HG03097 (cell line): Measurements from ENCODE around the gene U2AF1L4.
A peak's percentile ranks its signal among the peaks of the same experiment; 100 is the strongest.

Experiments used
- ATAC-seq: cut with Tn5 transposase; IDR thresholded peaks from one replicate; pipeline ENCODE4 v1.9.1; 2021; ENCODE audit not compliant: unreplicated experiment, low FRiP score

U2AF1L4 gene, protein sequence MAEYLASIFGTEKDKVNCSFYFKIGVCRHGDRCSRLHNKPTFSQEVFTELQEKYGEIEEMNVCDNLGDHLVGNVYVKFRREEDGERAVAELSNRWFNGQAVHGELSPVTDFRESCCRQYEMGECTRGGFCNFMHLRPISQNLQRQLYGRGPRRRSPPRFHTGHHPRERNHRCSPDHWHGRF

DNA sequence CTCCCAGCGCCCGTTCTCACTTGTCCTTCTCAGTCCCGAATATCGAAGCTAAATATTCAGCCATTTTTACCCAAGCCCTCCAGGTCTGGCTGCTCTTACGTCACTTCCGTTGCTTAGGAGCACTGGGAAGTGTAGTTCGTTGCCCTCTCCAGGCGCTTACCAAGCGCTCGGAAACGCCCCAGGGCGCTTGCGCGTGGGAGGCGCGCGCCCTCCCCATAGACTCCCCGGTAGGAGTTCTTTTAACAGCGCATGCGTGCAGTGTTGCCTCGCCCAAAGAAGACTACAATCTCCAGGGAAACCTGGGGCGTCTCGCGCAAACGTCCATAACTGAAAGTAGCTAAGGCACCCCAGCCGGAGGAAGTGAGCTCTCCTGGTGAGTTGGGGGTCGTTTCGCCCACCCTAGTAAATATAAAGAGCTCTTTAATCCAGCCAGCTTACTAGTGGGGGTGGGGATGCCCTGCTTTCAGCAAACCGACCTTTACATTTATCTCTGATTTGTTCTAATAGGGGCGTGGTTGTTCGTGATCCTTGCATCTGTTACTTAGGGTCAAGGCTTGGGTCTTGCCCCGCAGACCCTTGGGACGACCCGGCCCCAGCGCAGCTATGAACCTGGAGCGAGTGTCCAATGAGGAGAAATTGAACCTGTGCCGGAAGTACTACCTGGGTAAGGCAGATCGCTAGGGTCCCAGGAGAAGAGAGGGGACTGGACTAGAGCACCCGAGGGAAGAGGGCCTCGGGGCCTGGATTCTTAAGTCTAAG lies at the start of gene U2AF1L4, which contains the start of gene PSENEN:
U2AF1L4 (minus strand) TSS at position 91 of the 759 bp plus-strand sequence; CDS start at position 64, 27 bp downstream.
PSENEN (plus strand) TSS at position 324 of the 759 bp plus-strand sequence; CDS start at position 604, 280 bp downstream.
- ATAC-seq = peak; percentile 37

DNA sequence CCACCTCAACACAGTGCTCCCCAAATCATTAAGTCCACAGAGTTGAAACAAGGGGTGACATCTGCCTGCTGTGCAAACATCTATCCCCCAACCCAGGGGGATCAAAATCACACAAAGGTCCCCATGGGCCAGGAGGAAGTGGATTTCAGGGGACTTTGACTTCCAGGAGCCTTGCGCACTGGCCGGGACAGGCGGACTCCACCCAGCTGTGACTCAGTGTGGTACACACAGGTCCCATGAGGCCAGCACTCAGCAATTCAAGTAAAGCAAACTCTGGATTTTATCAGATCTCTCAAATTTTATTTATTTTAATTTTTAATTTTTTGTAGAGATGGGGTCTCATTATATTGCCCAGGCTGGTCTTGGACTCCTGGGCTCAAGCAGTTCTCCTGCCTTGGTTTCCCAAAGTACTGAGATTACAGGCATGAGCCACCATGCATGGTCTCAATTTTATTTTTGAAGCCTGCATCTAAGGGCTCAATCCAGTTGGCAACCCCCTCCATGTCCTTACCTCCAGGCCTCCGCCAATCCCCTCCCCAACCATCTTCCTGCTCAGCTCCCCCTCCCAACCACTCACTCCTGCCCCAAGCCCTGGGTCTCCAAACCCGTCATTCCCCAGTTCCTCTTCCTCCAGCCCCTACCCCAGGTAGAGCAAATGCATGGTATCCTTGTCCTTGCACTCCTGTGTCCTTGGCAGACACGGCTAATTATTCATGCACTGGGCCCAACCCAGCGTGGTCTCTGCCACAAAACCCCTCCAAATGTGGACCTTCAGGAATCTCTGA lies 48.4 kb upstream of the U2AF1L4 start:
- ATAC-seq = no peak

DNA sequence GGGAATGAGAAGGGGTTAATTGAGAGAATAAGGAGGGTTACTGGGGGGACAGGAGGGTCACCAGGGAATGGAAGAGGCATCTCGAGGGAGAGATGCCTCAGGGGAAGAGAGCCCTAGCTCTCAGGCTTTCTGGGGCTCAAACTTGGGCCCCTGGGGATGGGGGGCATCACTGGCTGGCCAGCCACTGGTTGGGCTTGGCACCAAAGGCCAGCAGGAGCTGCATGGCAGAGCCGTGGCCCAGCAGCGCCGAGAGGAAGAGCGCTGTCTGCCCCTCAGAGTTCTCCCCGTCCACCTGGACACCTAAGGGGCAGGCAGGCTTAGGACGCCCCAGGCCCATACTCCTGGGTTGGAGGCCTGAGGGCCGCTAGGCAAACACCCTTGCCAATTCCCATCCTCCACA lies 47.7 kb upstream of the U2AF1L4 start:
- no peak for ATAC-seq

- ATAC-seq = no peak
Observed at GRCh38 chr19:35792312-35792711, 47.1 kb upstream of the U2AF1L4 start.

GRCh38 chr19:35791814-35792279 lies 46.6 kb upstream of the U2AF1L4 start:
- no peak for ATAC-seq

GRCh38 chr19:35790981-35791813 lies 46.0 kb upstream of the U2AF1L4 start:
- no peak for ATAC-seq

GRCh38 chr19:35789978-35790944 lies 45.0 kb upstream of the U2AF1L4 start:
- ATAC-seq = no peak

- ATAC-seq = no peak
Observed at GRCh38 chr19:35789195-35789977, 44.2 kb upstream of the U2AF1L4 start.

DNA sequence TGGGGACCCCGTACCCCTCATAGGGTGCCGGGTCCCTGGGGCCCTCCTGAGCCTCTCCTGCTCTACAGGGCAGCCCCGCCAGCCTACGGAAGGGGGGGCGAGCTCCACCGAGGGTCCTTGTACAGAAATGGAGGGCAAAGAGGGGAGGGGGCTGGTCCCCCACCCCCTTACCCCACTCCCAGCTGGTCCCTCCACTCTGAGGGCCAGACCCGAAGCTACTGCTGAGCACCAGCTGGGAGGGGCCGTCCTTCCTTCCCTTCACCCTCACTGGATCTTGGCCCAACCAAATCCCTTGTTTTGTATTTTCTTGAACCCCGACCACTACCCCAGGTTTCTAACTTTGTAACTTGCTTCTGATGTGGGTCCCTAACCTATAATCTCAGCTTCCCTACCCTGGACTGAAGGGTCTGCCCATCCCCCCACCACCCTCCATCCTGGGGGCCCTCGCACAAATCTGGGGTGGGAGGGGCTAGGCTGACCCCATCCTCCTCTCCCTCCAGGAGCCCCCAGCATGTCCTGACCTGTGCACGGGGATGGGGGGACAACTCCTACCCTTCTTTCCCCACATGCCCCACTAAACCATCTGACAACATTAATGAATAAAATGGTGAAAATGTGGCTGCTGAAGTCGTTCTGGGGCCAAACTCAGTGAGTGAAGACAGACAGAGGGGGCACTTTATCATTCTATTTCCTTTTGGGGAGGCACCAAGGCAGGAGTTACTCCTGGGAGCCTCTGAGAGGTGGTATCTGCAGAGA lies 43.2 kb upstream of the U2AF1L4 start:
- no peak for ATAC-seq

DNA sequence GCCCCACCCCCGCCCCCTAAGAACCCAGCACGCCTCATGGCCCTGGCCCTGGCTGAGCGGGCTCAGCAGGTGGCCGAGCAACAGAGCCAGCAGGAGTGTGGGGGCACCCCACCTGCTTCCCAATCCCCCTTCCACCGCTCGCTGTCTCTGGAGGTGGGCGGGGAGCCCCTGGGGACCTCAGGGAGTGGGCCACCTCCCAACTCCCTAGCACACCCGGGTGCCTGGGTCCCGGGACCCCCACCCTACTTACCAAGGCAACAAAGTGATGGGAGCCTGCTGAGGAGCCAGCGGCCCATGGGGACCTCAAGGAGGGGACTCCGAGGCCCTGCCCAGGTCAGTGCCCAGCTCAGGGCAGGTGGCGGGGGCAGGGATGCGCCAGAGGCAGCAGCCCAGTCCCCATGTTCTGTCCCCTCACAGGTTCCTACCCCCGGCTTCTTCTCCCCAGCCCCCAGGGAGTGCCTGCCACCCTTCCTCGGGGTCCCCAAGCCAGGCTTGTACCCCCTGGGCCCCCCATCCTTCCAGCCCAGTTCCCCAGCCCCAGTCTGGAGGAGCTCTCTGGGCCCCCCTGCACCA lies 42.1 kb upstream of the U2AF1L4 start:
- no peak for ATAC-seq

DNA sequence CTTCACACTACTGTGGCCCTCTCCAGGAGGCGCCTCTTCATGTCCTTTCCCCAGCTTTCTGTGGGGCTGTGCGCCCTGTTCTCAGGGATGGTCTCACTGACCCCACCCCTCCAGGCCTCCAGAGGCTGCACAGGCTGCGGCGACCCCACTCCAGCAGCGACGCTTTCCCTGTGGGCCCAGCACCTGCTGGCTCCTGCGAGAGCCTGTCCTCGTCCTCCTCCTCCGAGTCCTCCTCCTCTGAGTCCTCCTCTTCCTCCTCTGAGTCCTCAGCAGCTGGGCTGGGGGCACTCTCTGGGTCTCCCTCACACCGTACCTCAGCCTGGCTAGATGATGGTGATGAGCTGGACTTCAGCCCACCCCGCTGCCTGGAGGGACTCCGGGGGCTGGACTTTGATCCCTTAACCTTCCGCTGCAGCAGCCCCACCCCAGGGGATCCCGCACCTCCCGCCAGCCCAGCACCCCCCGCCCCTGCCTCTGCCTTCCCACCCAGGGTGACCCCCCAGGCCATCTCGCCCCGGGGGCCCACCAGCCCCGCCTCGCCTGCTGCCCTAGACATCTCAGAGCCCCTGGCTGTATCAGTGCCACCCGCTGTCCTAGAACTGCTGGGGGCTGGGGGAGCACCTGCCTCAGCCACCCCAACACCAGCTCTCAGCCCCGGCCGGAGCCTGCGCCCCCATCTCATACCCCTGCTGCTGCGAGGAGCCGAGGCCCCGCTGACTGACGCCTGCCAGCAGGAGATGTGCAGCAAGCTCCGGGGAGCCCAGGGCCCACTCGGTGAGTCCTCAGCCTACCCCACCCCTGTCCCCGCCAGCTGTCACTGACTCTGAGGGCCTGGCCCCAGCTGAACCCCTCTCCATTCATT lies 41.3 kb upstream of the U2AF1L4 start:
- ATAC-seq = no peak

GRCh38 chr19:35785339-35785627 lies 40.1 kb upstream of the U2AF1L4 start:
- no peak for ATAC-seq

GRCh38 chr19:35784503-35785338 lies 39.5 kb upstream of the U2AF1L4 start:
- ATAC-seq = no peak

GRCh38 chr19:35783469-35784434 lies 38.5 kb upstream of the U2AF1L4 start:
- no peak for ATAC-seq

DNA sequence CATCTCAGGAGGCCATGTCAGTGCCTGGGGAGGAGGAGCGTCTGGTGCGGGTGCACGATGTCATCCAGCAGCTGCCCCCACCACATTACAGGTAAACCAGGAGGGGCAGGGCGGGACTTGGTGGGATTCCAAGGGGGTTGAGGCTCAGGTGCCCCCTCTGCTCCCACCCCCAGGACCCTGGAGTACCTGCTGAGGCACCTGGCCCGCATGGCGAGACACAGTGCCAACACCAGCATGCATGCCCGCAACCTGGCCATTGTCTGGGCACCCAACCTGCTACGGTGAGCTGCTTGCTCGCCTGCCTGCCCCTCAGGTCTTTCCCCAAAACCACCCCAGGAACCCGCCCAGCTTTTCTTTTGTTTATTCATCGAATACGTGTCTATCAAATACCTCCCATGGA lies 37.4 kb upstream of the U2AF1L4 start:
- no peak for ATAC-seq
